ENCODE results near the gene FBXO36. TPM values are rescaled to one million over a fixed set of nuclear protein-coding genes. Genes with fewer than 3 reads are reported as not detected.

FBXO36 gene
- total and polyA plus RNA-seq, 2 of the 4 experiments (the other 2 are of a cell fraction): 1.3 to 2.2 TPM

DNA sequence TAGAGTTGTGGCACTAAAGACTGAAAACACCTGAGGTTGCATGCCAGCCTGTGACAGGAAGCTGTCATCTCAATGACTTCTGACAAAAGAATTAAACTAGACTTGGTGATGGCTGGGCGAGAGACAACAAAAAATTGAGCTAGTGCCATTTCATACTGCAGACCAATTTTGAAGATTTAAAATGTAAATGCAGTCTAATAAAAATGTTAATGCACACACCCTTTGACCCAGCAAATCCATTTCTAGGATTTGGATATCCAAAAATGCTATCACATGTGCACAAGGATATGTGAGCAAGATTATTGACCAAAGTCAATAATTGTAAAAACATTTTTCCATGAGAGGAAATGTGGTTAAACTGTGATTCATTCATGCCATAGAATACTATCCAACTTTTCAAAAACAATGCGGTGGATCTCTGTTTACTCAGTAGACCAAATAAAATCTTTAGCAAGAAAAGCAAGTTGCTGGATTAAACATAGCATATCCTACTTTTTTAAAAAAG lies 5.6 kb downstream of the FBXO36 start:
- intact Hi-C loops (cut with micrococcal nuclease) (loop anchor here (10.0 kb wide), 2 partner anchors 687 to 847 kb away; no protein-coding TSS in a partner anchor), dilution Hi-C loops (cut with HindIII; ENCODE audit: low sequenced_read_pairs, unreplicated experiment) (no loop called here), in situ Hi-C loops (cut with MboI; ENCODE audit: low sequenced_read_pairs) (no loop called here)
- ChIA-PET POLR2A (ENCODE audit: unreplicated experiment) (interaction anchor here (0.7 kb wide), 1 partner anchor 98 kb away, joined by 7 read pairs; no protein-coding TSS in a partner anchor), CTCF (interaction anchor here (0.6 kb wide), 1 partner anchor 134 kb away, joined by 3 read pairs; no protein-coding TSS in a partner anchor)
- Histone ChIP-seq H2BK20ac (ENCODE audit: low read depth, low read length) (0 out of 2 replicates have a peak overlapping the region, but pooled peaks have one; percentile 19), H2AFZ (replicated peaks; ENCODE audit: low read length, poor library complexity) (no peak overlapping the region), H4K8ac (ENCODE audit: low read depth in 2 of 2, low read length in 2 of 2) (no peak overlapping the region), H3K4me3 (ENCODE audit: insufficient read depth, low read depth, low read length) (no peak overlapping the region), H3K4me2 (ENCODE audit: low read depth, low read length) (peak overlapping the region; percentile 48; the same call in 1 of the 2 replicates), H3K79me1 (ENCODE audit: low read depth in 1 of 2, low read length in 2 of 2) (peaks cover 6 to 31% of the 10 kb centered on the region in 2 experiments; a peak in 3 of 4 replicates), H4K20me1 (ENCODE audit: insufficient read depth, low read length) (peaks cover 3% of the 10 kb centered on the region; the same call in 1 of the 2 replicates), H3K18ac (ENCODE audit: low read depth, low read length) (no peak overlapping the region; the same call in 1 of the 2 replicates), H2BK15ac (ENCODE audit: low read depth, low read length) (no peak overlapping the region), H3K4ac (ENCODE audit: low read depth, low read length) (no peak overlapping the region), H3K4me1 (ENCODE audit: control insufficient read depth, insufficient read depth, low read length) (peaks cover 3% of the 10 kb centered on the region; the same call in 1 of the 2 replicates), H3K9me1 (ENCODE audit: insufficient read depth, low read length) (peaks cover 5% of the 10 kb centered on the region; the same call in 1 of the 2 replicates), H2BK120ac (ENCODE audit: low read depth, low read length) (0 out of 2 replicates have a peak overlapping the region, but pooled peaks have one; percentile 18), H3K14ac (replicated peaks; ENCODE audit: low read depth, low read length) (no peak overlapping the region), H2AK5ac (ENCODE audit: low read depth, low read length) (no peak overlapping the region), H3K27me3 (ENCODE audit: control insufficient read depth, insufficient read depth, low read length) (no peaks in the 10 kb centered on the region), H2BK5ac (ENCODE audit: low read depth, low read length, poor library complexity, severe bottlenecking) (no peak overlapping the region), H3K36me3 (ENCODE audit: control insufficient read depth, insufficient read depth, low read length) (no peaks in the 10 kb centered on the region), H3K56ac (ENCODE audit: extremely low read depth, insufficient read depth, low read length) (no peak overlapping the region), H3K23ac (ENCODE audit: low read depth, low read length) (no peak overlapping the region), H3K9ac (ENCODE audit: low read depth, low read length) (no peak overlapping the region), H4K5ac (ENCODE audit: low read depth, low read length) (no peak overlapping the region), H3K27ac (ENCODE audit: insufficient read depth, low read length) (no peak overlapping the region), H2AK9ac (replicated peaks; ENCODE audit: low read depth, low read length, poor library complexity) (no peak overlapping the region), H3K9me3 (ENCODE audit: control insufficient read depth, insufficient read depth, low read length) (no peaks in the 10 kb centered on the region), H4K91ac (ENCODE audit: insufficient read depth, low read depth, low read length) (no peak overlapping the region)
- ATAC-seq (ENCODE audit: low read depth) (peak; percentile 86), DNase-seq (peak; percentile 71)
- no CpG with 5 or more reads among the region's 2 CpGs for WGBS, 2 experiments (ENCODE audit: extremely low coverage in 2 of 2, insufficient read length in 1 of 2)
- no TSS peak for BruUV-seq (replicated peaks)
- no peak for TF ChIP-seq ELK1 (IDR thresholded peaks at IDR 0.05; ENCODE audit: borderline replicate concordance, low read depth, low read length)
- no peak for TF ChIP-seq CTCF (conservative IDR thresholded peaks at IDR 0.05; ENCODE audit: low read depth, low read length)
- TF ChIP-seq FOS (IDR thresholded peaks at IDR 0.05; ENCODE audit: low read depth, low read length): peak; percentile 40; the same call in 1 of the 2 replicates
- TF ChIP-seq RFX5 (IDR thresholded peaks at IDR 0.05; ENCODE audit: low read depth, low read length): no peak
- TF ChIP-seq NFE2L2 (IDR thresholded peaks at IDR 0.05; ENCODE audit: low read depth, low read length): no peak
- TF ChIP-seq MXI1 (IDR thresholded peaks at IDR 0.05; ENCODE audit: borderline replicate concordance, low read depth, low read length): no peak

All from IMR-90 (cell line).